AG08396 (cell line): ENCODE results near the gene LMF1.
"Not testable (repeated sequence)": the region's sequence is repeated elsewhere in the genome, so short reads cannot be mapped to it uniquely, and the experiment has no call there.

Experiments
- DNase-seq: peaks from one replicate; pipeline ENCODE4 v3.0.0; 2012; ENCODE audit warnings: low spot score, mixed read lengths

Gene LMF1

DNA sequence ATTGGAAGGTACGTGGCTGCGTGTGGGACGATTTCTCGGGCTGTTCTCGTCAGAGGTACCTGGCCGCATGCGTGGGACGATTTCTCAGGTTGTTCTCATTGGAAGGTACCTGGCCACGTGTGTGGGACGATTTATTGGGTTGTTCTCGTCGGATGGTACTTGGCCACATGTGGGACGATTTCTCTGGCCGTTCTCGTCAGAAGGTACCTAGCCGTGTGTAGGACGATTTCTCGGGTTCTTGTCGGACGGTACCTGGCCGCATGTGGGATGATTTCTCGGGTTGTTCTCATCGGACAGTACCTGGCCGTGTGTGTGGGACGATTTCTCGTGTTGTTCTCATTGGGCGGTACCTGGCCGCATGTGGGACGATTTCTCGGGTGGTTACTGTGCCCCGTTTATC lies 120.1 kb downstream of the LMF1 start:
- no peak for DNase-seq

DNA sequence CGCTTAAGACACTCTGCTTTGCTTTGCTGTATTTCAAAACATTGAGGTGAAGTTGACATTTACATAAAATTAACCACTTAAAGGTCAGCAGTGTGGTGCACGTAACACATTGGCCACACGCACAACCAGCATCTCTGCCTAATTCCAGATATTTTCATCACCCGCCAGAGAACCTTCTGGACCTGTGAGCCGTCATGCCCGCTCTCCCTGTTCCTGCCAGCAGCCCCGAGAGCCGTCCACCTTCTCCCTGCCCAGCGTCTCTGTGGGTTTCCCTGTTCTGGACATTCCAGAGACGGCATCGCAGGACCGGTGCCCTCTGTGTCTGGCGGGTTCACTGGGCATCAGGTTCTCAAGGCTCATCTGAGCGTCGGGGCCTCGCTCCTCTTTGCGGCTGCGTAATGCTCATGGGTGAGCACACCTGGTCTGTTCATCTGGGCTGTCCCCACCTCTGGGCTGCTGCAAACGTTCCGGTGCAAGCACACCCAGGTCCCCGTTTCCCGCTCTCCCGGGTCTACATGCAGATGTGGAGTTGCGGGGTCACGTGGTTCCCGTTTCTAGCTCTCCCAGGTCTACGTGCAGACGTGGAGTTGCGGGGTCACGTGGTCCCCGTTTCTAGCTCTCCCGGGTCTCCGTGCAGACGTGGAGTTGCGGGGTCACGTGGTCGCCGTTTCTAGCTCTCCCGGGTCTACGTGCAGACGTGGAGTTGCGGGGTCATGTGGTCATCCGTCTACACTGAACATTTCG lies 122.1 kb downstream of the LMF1 start:
- DNase-seq = no peak

DNA sequence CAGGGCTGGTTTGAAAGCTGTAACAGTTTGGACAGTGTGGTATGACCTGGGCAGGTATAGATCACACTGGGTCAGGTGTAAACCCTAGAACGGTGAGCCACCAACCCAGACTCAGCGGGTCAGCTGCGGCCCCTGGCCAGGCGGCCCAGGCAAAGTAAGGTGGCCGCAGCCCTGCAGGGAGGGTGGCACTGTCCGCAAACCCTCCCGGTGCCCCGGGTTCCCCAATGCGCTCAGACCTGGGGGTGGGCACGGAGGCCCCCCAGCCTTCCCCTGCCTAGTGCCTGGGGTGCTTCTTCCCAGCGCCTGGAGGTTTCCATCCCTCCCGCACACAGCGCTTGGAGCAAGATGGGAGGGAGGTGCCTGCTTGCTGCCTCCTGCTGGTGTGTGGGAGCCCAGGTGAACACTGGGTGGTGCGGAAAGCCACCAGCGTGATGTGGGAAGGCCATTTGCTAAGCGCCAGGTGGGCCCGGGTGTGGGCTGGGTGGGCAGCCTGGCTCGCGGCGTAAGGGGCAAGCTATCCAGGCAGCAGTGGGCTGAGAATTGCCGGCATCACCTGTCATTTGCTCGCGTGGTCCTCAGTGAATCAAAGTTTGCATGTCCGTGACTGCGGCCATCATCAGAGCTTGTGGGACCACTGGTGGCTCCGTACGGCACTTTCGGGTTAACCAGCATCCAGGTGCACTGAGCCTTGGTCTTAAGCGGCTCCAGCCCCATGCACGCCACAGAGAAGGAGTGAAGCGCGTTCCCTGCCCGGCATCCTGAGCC lies 122.9 kb downstream of the LMF1 start:
- DNase-seq = no peak

GRCh38 chr16:847151-847550 lies 123.6 kb downstream of the LMF1 start:
- no peak for DNase-seq

DNA sequence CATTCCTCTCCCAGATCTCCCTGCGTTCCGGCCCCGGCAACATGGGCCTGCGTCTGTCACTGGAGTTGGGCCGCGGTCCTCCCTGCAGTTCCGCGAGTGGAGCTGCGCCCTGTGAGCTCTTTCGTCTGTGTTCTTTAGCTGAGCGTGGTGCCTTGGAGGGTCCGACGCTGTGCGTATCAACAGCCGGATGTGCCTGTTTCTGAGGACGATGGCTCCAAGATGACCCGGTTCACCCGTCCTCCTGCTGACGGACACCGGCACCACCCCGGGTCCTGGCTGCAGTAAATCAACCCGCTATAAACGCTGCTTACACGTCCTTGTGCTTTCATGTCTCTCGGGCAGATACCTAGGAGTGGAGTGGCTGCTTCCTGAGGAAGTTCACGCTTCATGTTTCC lies 125.4 kb downstream of the LMF1 start:
- no peak for DNase-seq

- no peak for DNase-seq
Observed at GRCh38 chr16:844638-845350, 126.0 kb downstream of the LMF1 start.

GRCh38 chr16:843771-844170 lies 127.0 kb downstream of the LMF1 start:
- no peak for DNase-seq

DNA sequence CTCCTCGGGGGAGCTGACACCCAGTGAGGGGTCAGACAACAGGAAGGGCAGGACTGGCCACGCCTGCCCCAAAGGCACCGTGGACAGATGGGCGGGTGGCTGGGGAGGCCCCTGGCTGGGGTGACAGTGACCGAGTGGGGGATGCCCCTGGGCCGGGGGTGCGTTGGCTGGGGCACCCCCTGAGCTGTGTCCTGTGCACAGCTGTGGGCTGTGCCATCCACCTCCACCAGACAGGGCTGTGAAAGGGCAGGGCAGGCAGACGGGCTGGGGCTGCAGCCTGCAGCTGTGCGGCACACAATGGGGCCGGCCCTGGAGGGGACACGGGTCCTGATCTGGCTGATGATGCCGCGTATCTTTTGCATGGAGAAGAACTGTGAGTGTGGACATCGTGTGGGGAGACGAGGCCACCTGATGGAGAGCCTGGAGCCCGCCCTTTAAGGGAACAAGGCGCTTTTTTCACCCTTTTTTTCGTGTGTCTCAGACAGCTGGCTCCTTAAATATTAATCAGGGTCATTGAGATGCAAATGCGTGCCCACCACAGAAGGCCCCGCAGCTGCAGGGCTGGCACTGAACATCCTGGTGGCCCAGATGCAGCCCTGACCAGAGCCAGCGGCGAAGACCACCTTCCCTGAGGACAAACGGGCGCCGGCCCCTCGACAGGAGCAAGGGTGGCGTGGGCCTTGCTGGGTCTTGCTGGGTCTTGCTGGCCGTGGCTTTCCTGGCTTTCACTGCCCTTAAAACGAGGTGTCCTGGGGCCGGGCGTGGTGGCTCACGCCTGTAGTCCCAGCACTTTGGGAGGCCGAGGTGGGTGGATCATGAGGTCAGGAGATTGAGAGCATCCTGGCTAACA lies 127.8 kb downstream of the LMF1 start:
- DNase-seq = no peak

GRCh38 chr16:842061-842476 lies 128.7 kb downstream of the LMF1 start:
- DNase-seq = no peak

DNA sequence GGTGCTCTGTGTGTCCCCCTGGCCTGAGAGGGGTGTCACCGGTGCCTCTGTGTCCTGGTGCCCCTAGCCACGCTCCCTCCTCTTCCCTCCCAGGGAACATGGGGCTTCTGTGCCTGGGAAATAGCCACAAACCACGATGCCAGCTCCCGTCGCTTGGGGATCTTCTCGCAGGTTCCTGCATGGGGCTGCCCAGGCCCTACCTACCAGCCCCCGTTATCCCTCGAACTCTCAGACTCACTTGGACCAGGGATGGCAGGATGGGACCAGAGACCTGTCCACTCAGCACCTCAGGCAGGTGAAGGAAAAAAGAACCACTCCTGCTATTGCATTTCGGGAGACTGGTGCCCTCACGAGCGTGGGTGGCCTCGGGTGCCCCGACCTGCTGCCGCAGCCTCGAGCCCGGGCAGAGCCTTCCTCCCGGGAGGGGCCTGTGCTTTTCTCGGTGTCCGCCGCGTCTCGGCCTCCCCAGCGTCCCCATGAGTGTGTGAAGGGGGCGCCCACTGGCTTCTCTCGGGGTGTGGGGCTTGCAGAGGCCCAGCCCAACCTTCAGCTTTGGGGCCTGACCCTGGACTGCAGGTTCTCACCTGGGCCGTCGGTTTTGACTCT lies 129.2 kb downstream of the LMF1 start:
- no peak for DNase-seq

- no peak for DNase-seq
Observed at GRCh38 chr16:840561-841454, 130.0 kb downstream of the LMF1 start.

DNA sequence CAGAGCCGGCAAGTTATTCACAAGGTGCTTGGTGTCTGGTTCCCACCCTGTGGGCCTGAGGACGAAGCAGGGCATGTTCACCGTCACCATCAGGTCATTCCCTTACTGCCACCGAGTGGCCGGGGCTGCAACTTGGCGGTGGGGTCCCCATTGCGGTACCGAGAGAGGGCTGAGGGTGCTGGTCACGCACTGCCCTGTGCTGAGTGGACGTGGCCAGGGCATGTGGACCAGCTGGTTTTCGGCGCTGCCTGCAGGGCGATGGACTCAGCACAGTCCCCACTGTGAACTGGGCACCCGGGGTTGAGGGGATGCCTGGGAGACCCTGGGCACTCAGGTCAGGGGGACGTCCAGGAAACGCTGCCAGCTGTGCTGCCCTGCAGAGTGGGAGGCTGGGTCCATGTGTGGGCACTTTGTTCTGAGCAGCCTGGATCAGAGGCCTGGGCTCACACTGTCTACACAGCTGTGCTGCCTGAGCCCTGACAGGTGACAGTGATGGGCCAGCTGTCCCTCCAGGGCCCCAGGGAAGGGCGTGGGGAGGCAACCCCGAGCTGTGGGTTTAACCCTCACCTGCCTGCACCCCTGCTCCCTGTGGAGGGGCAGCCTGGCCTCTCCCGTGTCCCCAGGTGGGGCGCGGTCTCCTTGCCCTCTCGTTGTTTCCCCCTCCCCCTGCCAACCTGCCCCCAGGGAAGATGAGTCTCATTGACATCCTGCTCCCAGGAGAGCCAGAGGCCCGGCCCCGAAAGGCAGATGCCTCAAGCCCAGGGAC lies 131.0 kb downstream of the LMF1 start:
- DNase-seq = no peak

DNA sequence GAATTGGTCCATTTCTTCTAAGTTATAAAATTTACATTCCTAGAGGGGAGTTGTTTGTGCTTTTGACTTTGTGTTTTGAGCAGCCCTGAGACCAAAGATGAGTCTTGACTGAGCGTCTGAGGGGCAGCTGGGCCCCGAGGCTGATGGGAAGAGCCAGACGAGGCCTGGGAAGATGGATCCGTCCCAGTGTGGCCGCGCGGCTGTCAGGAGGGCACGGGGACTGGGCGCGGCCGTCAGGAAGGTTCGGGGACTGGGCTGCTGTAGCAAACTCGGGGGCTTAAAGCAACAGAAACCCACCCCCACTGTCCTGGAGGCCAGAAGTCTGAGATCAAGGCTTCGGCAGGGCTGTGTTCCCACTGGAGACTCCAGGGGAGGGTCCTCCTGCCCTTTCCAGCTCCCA lies 132.0 kb downstream of the LMF1 start:
- no peak for DNase-seq

GRCh38 chr16:836822-837221 lies 134.0 kb downstream of the LMF1 start:
- not testable (repeated sequence) for DNase-seq

- no peak for DNase-seq
Observed at GRCh38 chr16:836221-836620, 134.6 kb downstream of the LMF1 start.

- no peak for DNase-seq
Observed at GRCh38 chr16:835373-835772, 135.4 kb downstream of the LMF1 start.

DNA sequence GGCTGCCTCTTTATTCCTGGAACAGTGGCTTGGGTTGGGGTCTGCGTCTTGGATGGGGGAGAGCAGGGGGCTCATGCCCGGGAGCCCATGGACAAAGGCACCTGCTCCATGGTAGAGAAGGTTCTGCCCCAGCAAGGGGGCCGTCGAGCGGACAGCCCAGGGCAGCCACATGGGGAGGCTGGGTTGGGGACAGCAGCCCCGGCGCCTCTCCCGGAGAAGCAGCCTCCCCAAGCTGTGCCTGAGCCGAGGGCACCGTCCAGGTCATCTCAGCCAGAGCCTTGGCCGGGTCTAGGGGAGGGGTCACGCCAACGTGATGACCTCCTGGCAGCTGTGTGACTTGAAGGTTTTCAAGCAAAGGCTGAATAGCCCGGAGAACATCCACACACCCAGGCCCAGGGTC lies 137.4 kb downstream of the LMF1 start:
- no peak for DNase-seq

- no peak for DNase-seq
Observed at GRCh38 chr16:832652-833336, 138.0 kb downstream of the LMF1 start.
